Nephron progenitor cell (in vitro differentiated cells): ENCODE data around the gene POU3F1.

Experiments used
- DNase-seq: peaks from one replicate; pipeline ENCODE4 v3.0.0; 2021
- H3K27ac Mint-ChIP-seq: 2 replicates; pipeline ENCODE4 v1.8.0; 2021; ENCODE audit warnings: mild to moderate bottlenecking, moderate library complexity, mixed read lengths
- H3K27me3 Mint-ChIP-seq: 2 replicates; pipeline ENCODE4 v1.8.0; 2021; ENCODE audit warnings: mild to moderate bottlenecking, low read depth, mixed read lengths; ENCODE audit not compliant: poor library complexity
- H3K36me3 Mint-ChIP-seq: 2 replicates; pipeline ENCODE4 v1.8.0; 2021; ENCODE audit warnings: low read depth, mixed read lengths
- H3K4me1 Mint-ChIP-seq: 2 replicates; pipeline ENCODE4 v1.8.0; 2021; ENCODE audit warnings: mixed read lengths
- H3K4me3 Mint-ChIP-seq: 2 replicates; pipeline ENCODE4 v1.8.0; 2021; ENCODE audit warnings: mild to moderate bottlenecking, moderate library complexity, mixed read lengths
- H3K9me3 Mint-ChIP-seq: 2 replicates; pipeline ENCODE4 v1.8.0; 2021; ENCODE audit warnings: mild to moderate bottlenecking, moderate library complexity, mixed read lengths
- TF ChIP-seq, protein P1 (sequence below): fragments of 200-600 bp; sonication (generic); IDR thresholded peaks from 2 replicates; pipeline ENCODE4 v1.5.0; 2021; ENCODE audit warnings: antibody characterized with exemption

Gene POU3F1

DNA sequence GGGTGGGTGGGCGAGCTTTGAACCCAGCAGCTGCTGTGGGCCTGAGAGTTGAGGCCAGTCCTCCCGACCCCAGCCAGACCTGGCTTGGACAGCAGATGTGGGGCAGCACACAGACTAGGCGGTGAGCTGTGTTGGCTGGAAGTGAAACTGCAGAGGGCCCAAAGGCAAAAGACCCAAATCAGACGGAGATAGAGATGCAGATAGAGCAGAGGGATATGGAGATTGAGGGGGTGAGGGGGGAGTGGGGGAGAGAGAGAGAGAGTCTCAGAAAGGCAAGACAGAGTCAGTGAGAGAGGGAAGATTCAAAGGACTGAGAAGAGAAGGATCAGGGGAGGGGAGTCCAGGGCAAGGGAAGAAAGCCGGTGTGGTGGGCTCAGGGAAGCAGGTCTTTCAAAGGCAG is 17.0 kb upstream of the POU3F1 start:
- H3K36me3 Mint-ChIP-seq = no peaks in the 10 kb centered on the region
- H3K9me3 Mint-ChIP-seq = no peaks in the 10 kb centered on the region
- H3K4me1 Mint-ChIP-seq = peaks cover 6% of the 10 kb centered on the region
- TF ChIP-seq, protein P1, sequence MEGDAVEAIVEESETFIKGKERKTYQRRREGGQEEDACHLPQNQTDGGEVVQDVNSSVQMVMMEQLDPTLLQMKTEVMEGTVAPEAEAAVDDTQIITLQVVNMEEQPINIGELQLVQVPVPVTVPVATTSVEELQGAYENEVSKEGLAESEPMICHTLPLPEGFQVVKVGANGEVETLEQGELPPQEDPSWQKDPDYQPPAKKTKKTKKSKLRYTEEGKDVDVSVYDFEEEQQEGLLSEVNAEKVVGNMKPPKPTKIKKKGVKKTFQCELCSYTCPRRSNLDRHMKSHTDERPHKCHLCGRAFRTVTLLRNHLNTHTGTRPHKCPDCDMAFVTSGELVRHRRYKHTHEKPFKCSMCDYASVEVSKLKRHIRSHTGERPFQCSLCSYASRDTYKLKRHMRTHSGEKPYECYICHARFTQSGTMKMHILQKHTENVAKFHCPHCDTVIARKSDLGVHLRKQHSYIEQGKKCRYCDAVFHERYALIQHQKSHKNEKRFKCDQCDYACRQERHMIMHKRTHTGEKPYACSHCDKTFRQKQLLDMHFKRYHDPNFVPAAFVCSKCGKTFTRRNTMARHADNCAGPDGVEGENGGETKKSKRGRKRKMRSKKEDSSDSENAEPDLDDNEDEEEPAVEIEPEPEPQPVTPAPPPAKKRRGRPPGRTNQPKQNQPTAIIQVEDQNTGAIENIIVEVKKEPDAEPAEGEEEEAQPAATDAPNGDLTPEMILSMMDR = no peak
- peaks cover 48% of the 10 kb centered on the region for H3K27me3 Mint-ChIP-seq
- no peak overlapping the region for H3K27ac Mint-ChIP-seq
- no peak overlapping the region for H3K4me3 Mint-ChIP-seq
- DNase-seq = no peak

DNA sequence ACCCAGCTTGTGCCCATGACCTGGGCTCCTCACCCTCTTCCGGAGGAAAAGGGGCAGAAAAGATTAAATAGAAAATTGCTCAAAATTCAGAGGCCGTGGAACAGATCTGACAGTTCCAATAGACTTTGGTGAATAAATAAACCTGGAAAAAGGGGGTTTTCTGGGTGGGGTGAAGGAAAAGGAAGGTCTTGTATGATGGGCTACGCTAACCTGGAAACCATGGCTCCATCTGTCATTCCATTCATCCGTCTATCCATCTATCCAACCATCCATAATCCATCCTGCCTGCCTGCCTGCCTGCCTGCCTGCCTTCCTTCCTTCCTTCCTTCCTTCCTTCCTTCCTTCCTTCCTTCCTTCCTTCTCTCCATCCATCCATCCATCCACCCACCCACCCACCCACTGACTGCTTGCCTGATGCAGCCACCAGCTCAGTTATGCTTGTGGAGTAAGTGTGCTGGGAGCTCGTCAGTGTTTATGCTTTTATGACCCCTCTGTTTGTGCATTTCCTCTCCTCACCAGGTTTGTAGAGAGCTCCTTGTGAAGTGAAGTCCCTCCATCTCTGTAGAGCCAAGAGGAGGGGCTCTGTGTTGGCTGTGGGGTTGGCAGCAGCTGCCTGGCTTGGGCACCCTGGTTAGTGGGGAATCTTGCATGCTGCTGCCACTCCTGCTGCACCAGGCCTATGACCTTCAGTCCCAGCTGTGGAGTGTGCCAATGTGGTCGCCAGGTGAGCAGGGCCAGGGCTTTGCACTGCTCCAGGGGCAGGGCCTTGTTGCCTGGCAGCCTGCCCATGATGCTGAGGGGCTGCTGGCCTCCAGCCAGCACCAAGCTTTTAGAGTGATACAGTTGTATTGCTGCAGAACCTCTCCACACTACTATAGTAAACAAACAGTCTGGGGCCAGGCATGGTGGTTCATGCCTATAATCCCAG is 16.0 kb upstream of the POU3F1 start:
- no peaks in the 10 kb centered on the region for H3K36me3 Mint-ChIP-seq
- no peaks in the 10 kb centered on the region for H3K9me3 Mint-ChIP-seq

DNA sequence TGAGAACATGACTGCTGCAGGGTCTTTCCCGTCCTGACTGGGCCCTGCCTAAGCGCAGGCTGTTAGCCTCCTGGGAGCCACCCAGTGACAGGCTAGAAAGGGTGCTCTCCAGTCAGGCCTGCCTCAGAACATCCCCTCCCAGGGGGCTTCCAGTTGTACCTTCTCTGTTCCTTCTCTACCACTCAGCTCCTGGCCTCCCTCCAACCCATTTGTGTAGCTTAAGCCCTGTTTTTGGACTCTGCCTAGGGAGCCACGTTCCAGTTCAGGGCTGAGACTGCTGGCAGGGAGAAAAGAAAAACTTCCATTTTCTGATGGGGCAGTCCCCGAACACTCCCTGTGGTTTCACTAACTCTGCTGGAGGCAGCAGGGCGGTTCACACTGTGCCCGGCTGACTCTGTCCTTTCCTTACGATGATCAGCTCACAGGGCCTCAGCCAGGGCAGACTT is 15.3 kb upstream of the POU3F1 start:
- no peak overlapping the region for H3K4me3 Mint-ChIP-seq
- no peaks in the 10 kb centered on the region for H3K36me3 Mint-ChIP-seq
- no peak overlapping the region for H3K27ac Mint-ChIP-seq
- H3K9me3 Mint-ChIP-seq = no peaks in the 10 kb centered on the region
- no peak for DNase-seq
- peaks cover 61% of the 10 kb centered on the region for H3K27me3 Mint-ChIP-seq
- TF ChIP-seq, protein P1 = no peak
- H3K4me1 Mint-ChIP-seq = peaks cover 6% of the 10 kb centered on the region

More for the DNA sequence above, 16.0 kb upstream of the POU3F1 start:
- Mint-ChIP-seq H3K4me3 (no peak overlapping the region), H3K27ac (no peak overlapping the region), H3K4me1 (peaks cover 6% of the 10 kb centered on the region), H3K27me3 (peaks cover 55% of the 10 kb centered on the region)
- TF ChIP-seq, protein P1 = no peak
- no peak for DNase-seq

DNA sequence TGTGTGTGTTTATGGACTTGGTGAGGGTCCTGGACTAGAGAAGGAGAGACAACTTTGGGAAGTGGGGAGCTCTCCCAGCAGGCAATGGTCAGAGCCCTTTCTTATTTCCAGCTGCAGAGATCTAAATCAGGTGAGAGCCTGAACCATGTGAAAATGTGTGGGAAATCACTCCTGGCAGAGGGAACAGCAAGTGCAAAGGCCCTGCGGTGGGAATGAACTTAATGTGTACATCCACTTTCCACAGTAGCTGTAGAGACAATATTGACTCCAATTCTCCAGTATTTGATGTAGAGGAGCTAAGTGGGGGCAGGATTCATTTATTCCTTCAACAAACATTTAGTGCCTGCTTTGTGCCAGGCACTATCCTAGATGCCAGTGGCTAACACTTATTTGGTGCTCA is 14.7 kb upstream of the POU3F1 start:
- Mint-ChIP-seq H3K9me3 (no peaks in the 10 kb centered on the region), H3K4me1 (peaks cover 6% of the 10 kb centered on the region), H3K27me3 (peaks cover 60% of the 10 kb centered on the region), H3K36me3 (no peaks in the 10 kb centered on the region), H3K27ac (no peak overlapping the region), H3K4me3 (no peak overlapping the region)
- TF ChIP-seq, protein P1 = no peak
- no peak for DNase-seq

DNA sequence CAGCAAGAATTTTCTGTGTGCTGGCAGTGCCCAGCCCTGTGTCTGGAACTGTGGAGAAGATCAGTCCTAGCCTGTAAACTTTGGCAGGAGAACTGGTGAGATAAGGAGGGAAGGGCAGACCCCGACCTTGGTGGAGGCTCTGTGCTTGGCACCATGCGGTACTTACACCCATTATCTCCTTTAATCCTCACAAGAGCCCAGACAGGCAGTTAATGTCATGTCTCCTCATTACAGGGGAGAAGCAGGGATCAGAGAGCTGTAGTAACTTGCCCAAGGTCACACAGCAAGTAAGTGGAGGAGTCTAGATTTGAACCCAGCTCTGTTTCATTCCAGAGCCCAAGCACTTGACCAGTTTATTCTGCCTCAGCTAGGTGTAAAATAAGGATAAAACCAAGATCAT is 13.9 kb upstream of the POU3F1 start:
- TF ChIP-seq, protein P1 = no peak
- no peaks in the 10 kb centered on the region for H3K9me3 Mint-ChIP-seq
- H3K4me1 Mint-ChIP-seq = peaks cover 6% of the 10 kb centered on the region
- no peak for DNase-seq
- H3K36me3 Mint-ChIP-seq = no peaks in the 10 kb centered on the region
- H3K27me3 Mint-ChIP-seq = peaks cover 61% of the 10 kb centered on the region
- H3K4me3 Mint-ChIP-seq = no peak overlapping the region
- no peak overlapping the region for H3K27ac Mint-ChIP-seq
